NCI-H1930 (cell line): ENCODE measurements around the gene DMD.
"Not testable (repeated sequence)": the region's sequence is repeated elsewhere in the genome, so short reads cannot be mapped to it uniquely, and the experiment has no call there.

Experiments used
- DNase-seq, 2 experiments: peaks; one replicate each; lab custom pipeline; 2025; lab: John Stamatoyannopoulos, UW

The DMD gene

GRCh38 chrX:33211356-33212260 is at the start of gene DMD:
Gene DMD (minus strand): TSS chrX:33211549. CDS start chrX:33211312, 237 bp downstream.
- DNase-seq = no peak

GRCh38 chrX:33252306-33252825 is 41.0 kb upstream of the DMD start:
- DNase-seq = no peak

- DNase-seq = no peak
Observed at GRCh38 chrX:33218819-33219218, 7.5 kb upstream of the DMD start.

- DNase-seq = no peak
Observed at GRCh38 chrX:33210156-33210555, 1.2 kb downstream of the DMD start.

GRCh38 chrX:33207056-33207455 is 4.3 kb downstream of the DMD start:
- DNase-seq = no peak

GRCh38 chrX:33205321-33205720 is 6.0 kb downstream of the DMD start:
- DNase-seq = no peak

GRCh38 chrX:33204889-33205288 is 6.5 kb downstream of the DMD start:
- no peak for DNase-seq

GRCh38 chrX:33198561-33199279 is 12.6 kb downstream of the DMD start:
- no peak for DNase-seq

GRCh38 chrX:33195698-33196097 is 15.7 kb downstream of the DMD start:
- DNase-seq = no peak

- DNase-seq = no peak
Observed at GRCh38 chrX:33194876-33195433, 16.4 kb downstream of the DMD start.

- no peak for DNase-seq
Observed at GRCh38 chrX:33194289-33194688, 17.1 kb downstream of the DMD start.

GRCh38 chrX:33190016-33190415 is 21.3 kb downstream of the DMD start:
- no peak for DNase-seq

GRCh38 chrX:33188881-33189280 is 22.5 kb downstream of the DMD start:
- DNase-seq = no peak

- no peak for DNase-seq
Observed at GRCh38 chrX:33188286-33188685, 23.1 kb downstream of the DMD start.

- not testable (repeated sequence) for DNase-seq
Observed at GRCh38 chrX:33184803-33185202, 26.5 kb downstream of the DMD start.

- no peak for DNase-seq
Observed at GRCh38 chrX:33183361-33183760, 28.0 kb downstream of the DMD start.

GRCh38 chrX:33178690-33179089 is 32.7 kb downstream of the DMD start:
- DNase-seq = no peak

- no peak for DNase-seq
Observed at GRCh38 chrX:33178218-33178617, 33.1 kb downstream of the DMD start.

- DNase-seq = no peak
Observed at GRCh38 chrX:33175201-33175600, 36.1 kb downstream of the DMD start.

- DNase-seq = no peak
Observed at GRCh38 chrX:33171041-33171440, 40.3 kb downstream of the DMD start.

GRCh38 chrX:33161829-33162228 is 49.5 kb downstream of the DMD start:
- no peak for DNase-seq

- no peak for DNase-seq
Observed at GRCh38 chrX:33160273-33160672, 51.1 kb downstream of the DMD start.
